Activated CD4-positive, alpha-beta memory T cell treated with anti-CD3 and anti-CD28 coated beads for 36 hours (primary cell): ENCODE measurements around the gene PDIA6. TPM values are rescaled to one million over a fixed set of nuclear protein-coding genes. Genes with fewer than 3 reads are reported as not detected.
"Not testable (repeated sequence)": the region's sequence is repeated elsewhere in the genome, so short reads cannot be mapped to it uniquely, and the experiment has no call there.

Source experiments
- CTCF ChIA-PET: fragments of 350-600 bp; sonication (Branson Sonifier 250); formaldehyde crosslinking; loops from one replicate; lab custom pipeline; 2021; ENCODE audit warnings: antibody characterized with exemption, inconsistent platforms; lab: Charles Lee
- POLR2A ChIA-PET: fragments of 350-600 bp; sonication (Branson Sonifier 250); formaldehyde crosslinking; loops from one replicate; lab custom pipeline; 2021; ENCODE audit warnings: antibody characterized with exemption; lab: Charles Lee
- DNase-seq: peaks from one replicate; pipeline ENCODE4 v3.0.0-alpha.2; 2020
- H3K27ac Mint-ChIP-seq: one replicate; pipeline ENCODE4 v1.8.0; 2021; ENCODE audit warnings: mixed read lengths
- H3K27me3 Mint-ChIP-seq: one replicate; pipeline ENCODE4 v1.8.0; 2021; ENCODE audit warnings: mixed read lengths
- H3K36me3 Mint-ChIP-seq: one replicate; pipeline ENCODE4 v1.8.0; 2021; ENCODE audit warnings: mixed read lengths
- H3K4me1 Mint-ChIP-seq: one replicate; pipeline ENCODE4 v1.8.0; 2021; ENCODE audit warnings: low read depth, mixed read lengths
- H3K4me3 Mint-ChIP-seq: one replicate; pipeline ENCODE4 v1.8.0; 2021; ENCODE audit warnings: mild to moderate bottlenecking, mixed read lengths
- H3K9me3 Mint-ChIP-seq: one replicate; pipeline ENCODE4 v1.8.0; 2021; ENCODE audit warnings: mixed read lengths
- intact Hi-C: fragments of 100-400 bp; cut with micrococcal nuclease; formaldehyde crosslinking; loops from one replicate; pipeline ENCODE4 v1.15.1; 2023
- total RNA-seq, 2 experiments: library from RNA; stranded (reverse); gene quantifications; one replicate each; pipeline ENCODE4 v1.2.3, GENCODE V29; 2021

Gene PDIA6
- total RNA-seq, 2 experiments from 2014 or later = 176 to 181 TPM

- intact Hi-C loops = no loop called here
- CTCF ChIA-PET = interaction anchor here (0.7 to 1.4 kb wide), 4 partner anchors 11 to 45 kb away, joined by 3 to 4 read pairs (median 3); no protein-coding TSS in a partner anchor
Observed at GRCh38 chr2:10787176-10787968, 25.2 kb downstream of the PDIA6 start.

GRCh38 chr2:10786240-10786982 lies 26.2 kb downstream of the PDIA6 start:
- ChIA-PET POLR2A (no interaction called here), CTCF (interaction anchor here (1.0 kb wide), 1 partner anchor 46 kb away, joined by 3 read pairs; no protein-coding TSS in a partner anchor)
- Mint-ChIP-seq H3K27ac (no peak overlapping the region), H3K9me3 (no peaks in the 10 kb centered on the region), H3K4me1 (peaks cover 16% of the 10 kb centered on the region), H3K27me3 (no peaks in the 10 kb centered on the region), H3K36me3 (peaks cover 73% of the 10 kb centered on the region), H3K4me3 (no peak overlapping the region)
- intact Hi-C loops = no loop called here
- no peak for DNase-seq

More at GRCh38 chr2:10787176-10787968, 25.2 kb downstream of the PDIA6 start:
- POLR2A ChIA-PET = no interaction called here
- Mint-ChIP-seq H3K27me3 (no peaks in the 10 kb centered on the region), H3K4me3 (no peak overlapping the region), H3K36me3 (peaks cover 77% of the 10 kb centered on the region), H3K27ac (no peak overlapping the region), H3K9me3 (no peaks in the 10 kb centered on the region), H3K4me1 (peaks cover 26% of the 10 kb centered on the region)
- peak; percentile 64 for DNase-seq

- no peak for DNase-seq
- Mint-ChIP-seq H3K4me3 (no peak overlapping the region), H3K27ac (no peak overlapping the region), H3K9me3 (no peaks in the 10 kb centered on the region), H3K4me1 (peaks cover 5% of the 10 kb centered on the region), H3K36me3 (peaks cover 66% of the 10 kb centered on the region), H3K27me3 (no peaks in the 10 kb centered on the region)
- intact Hi-C loops = no loop called here
- CTCF ChIA-PET = no interaction called here
- POLR2A ChIA-PET = no interaction called here
Observed at GRCh38 chr2:10785260-10785659, 27.3 kb downstream of the PDIA6 start.

- ChIA-PET CTCF (no interaction called here), POLR2A (no interaction called here)
Observed at GRCh38 chr2:10784719-10785118, 27.9 kb downstream of the PDIA6 start.

GRCh38 chr2:10783421-10783820 lies 29.2 kb downstream of the PDIA6 start:
- H3K36me3 Mint-ChIP-seq = peaks cover 58% of the 10 kb centered on the region
- CTCF ChIA-PET = interaction anchor here (1.1 kb wide), 1 partner anchor 8 kb away, joined by 3 read pairs; no protein-coding TSS in a partner anchor
- no peak overlapping the region for H3K27ac Mint-ChIP-seq
- intact Hi-C loops = no loop called here
- no peak overlapping the region for H3K4me3 Mint-ChIP-seq
- H3K4me1 Mint-ChIP-seq = no peaks in the 10 kb centered on the region
- no peaks in the 10 kb centered on the region for H3K27me3 Mint-ChIP-seq
- POLR2A ChIA-PET = no interaction called here
- no peak for DNase-seq
- no peaks in the 10 kb centered on the region for H3K9me3 Mint-ChIP-seq

More at GRCh38 chr2:10784719-10785118, 27.9 kb downstream of the PDIA6 start:
- no peak for DNase-seq
- Mint-ChIP-seq H3K27ac (no peak overlapping the region), H3K4me1 (peaks cover 2% of the 10 kb centered on the region), H3K36me3 (peaks cover 67% of the 10 kb centered on the region), H3K4me3 (no peak overlapping the region), H3K27me3 (no peaks in the 10 kb centered on the region), H3K9me3 (no peaks in the 10 kb centered on the region)
- intact Hi-C loops = no loop called here

GRCh38 chr2:10781746-10782145 lies 30.8 kb downstream of the PDIA6 start:
- ChIA-PET CTCF (interaction anchor here (0.5 kb wide), 1 partner anchor 686 kb away, joined by 3 read pairs; no protein-coding TSS in a partner anchor), POLR2A (no interaction called here)
- no peak overlapping the region for H3K4me3 Mint-ChIP-seq
- intact Hi-C loops = no loop called here
- H3K27ac Mint-ChIP-seq = no peak overlapping the region
- DNase-seq = no peak
- peaks cover 43% of the 10 kb centered on the region for H3K36me3 Mint-ChIP-seq
- H3K9me3 Mint-ChIP-seq = no peaks in the 10 kb centered on the region
- H3K27me3 Mint-ChIP-seq = no peaks in the 10 kb centered on the region
- no peaks in the 10 kb centered on the region for H3K4me1 Mint-ChIP-seq

- H3K27me3 Mint-ChIP-seq, DNase-seq, H3K27ac Mint-ChIP-seq, CTCF ChIA-PET, intact Hi-C loops, H3K4me1 Mint-ChIP-seq, POLR2A ChIA-PET, H3K4me3 Mint-ChIP-seq, H3K9me3 Mint-ChIP-seq: not testable (repeated sequence)
- H3K36me3 Mint-ChIP-seq = peaks cover 38% of the 10 kb centered on the region
Observed at GRCh38 chr2:10780821-10781220, 31.8 kb downstream of the PDIA6 start.

- Mint-ChIP-seq H3K27ac (no peak overlapping the region), H3K36me3 (peaks cover 38% of the 10 kb centered on the region), H3K4me1 (no peaks in the 10 kb centered on the region), H3K27me3 (no peaks in the 10 kb centered on the region), H3K4me3 (no peak overlapping the region), H3K9me3 (no peaks in the 10 kb centered on the region)
- intact Hi-C loops = no loop called here
- no peak for DNase-seq
- ChIA-PET CTCF (no interaction called here), POLR2A (no interaction called here)
Observed at GRCh38 chr2:10780491-10780820, 32.1 kb downstream of the PDIA6 start.

GRCh38 chr2:10779776-10780490 lies 32.7 kb downstream of the PDIA6 start:
- H3K4me1 Mint-ChIP-seq = no peaks in the 10 kb centered on the region
- POLR2A ChIA-PET = no interaction called here
- no peaks in the 10 kb centered on the region for H3K9me3 Mint-ChIP-seq
- H3K27me3 Mint-ChIP-seq = no peaks in the 10 kb centered on the region
- peaks cover 33% of the 10 kb centered on the region for H3K36me3 Mint-ChIP-seq
- no peak overlapping the region for H3K27ac Mint-ChIP-seq
- intact Hi-C loops = no loop called here
- DNase-seq = no peak
- H3K4me3 Mint-ChIP-seq = no peak overlapping the region
- CTCF ChIA-PET = no interaction called here

- Mint-ChIP-seq H3K36me3 (peaks cover 23% of the 10 kb centered on the region), H3K27me3 (no peaks in the 10 kb centered on the region), H3K9me3 (no peaks in the 10 kb centered on the region), H3K4me1 (no peaks in the 10 kb centered on the region), H3K4me3 (no peak overlapping the region), H3K27ac (no peak overlapping the region)
- ChIA-PET POLR2A (no interaction called here), CTCF (no interaction called here)
- no peak for DNase-seq
- intact Hi-C loops = no loop called here
Observed at GRCh38 chr2:10778724-10779115, 33.9 kb downstream of the PDIA6 start.

GRCh38 chr2:10777842-10778723 lies 34.5 kb downstream of the PDIA6 start:
- H3K9me3 Mint-ChIP-seq = no peaks in the 10 kb centered on the region
- POLR2A ChIA-PET = no interaction called here
- H3K4me3 Mint-ChIP-seq = no peak overlapping the region
- intact Hi-C loops = no loop called here
- no peaks in the 10 kb centered on the region for H3K27me3 Mint-ChIP-seq
- peaks cover 17% of the 10 kb centered on the region for H3K36me3 Mint-ChIP-seq
- CTCF ChIA-PET = interaction anchor here (0.6 kb wide), 1 partner anchor 1899 kb away, joined by 3 read pairs; no protein-coding TSS in a partner anchor
- H3K27ac Mint-ChIP-seq = no peak overlapping the region
- no peaks in the 10 kb centered on the region for H3K4me1 Mint-ChIP-seq
- no peak for DNase-seq
